Stimulated activated effector memory CD8-positive, alpha-beta T cell treated with anti-CD3 and anti-CD28 coated beads, Interleukin-12 subunit alpha, Interleukin-12 subunit beta, amount 100 ng/mL, for 72 hours (primary cell): Measurements from ENCODE around the gene VSTM4.

Source experiments
- ATAC-seq: fragments of 150-1000 bp; cut with Tn5 transposase; 2 replicates; pipeline ENCODE4 v1.10.0; 2021
- DNase-seq, 2 donors: peaks; one replicate each; pipeline ENCODE4 v3.0.0; 2021 to 2022; ENCODE audit warnings: low spot score in 2 of 2
- H3K27ac Mint-ChIP-seq: one replicate; pipeline ENCODE4 v1.8.0; 2022; ENCODE audit warnings: mild to moderate bottlenecking, mixed read lengths
- H3K36me3 Mint-ChIP-seq: one replicate; pipeline ENCODE4 v1.8.0; 2022; ENCODE audit warnings: mild to moderate bottlenecking, mixed read lengths
- H3K4me1 Mint-ChIP-seq: one replicate; pipeline ENCODE4 v1.8.0; 2022; ENCODE audit warnings: mixed read lengths
- H3K4me3 Mint-ChIP-seq: one replicate; pipeline ENCODE4 v1.8.0; 2022; ENCODE audit warnings: mild to moderate bottlenecking, mixed read lengths
- H3K9me3 Mint-ChIP-seq: one replicate; pipeline ENCODE4 v1.8.0; 2022; ENCODE audit warnings: mixed read lengths

Gene VSTM4

DNA sequence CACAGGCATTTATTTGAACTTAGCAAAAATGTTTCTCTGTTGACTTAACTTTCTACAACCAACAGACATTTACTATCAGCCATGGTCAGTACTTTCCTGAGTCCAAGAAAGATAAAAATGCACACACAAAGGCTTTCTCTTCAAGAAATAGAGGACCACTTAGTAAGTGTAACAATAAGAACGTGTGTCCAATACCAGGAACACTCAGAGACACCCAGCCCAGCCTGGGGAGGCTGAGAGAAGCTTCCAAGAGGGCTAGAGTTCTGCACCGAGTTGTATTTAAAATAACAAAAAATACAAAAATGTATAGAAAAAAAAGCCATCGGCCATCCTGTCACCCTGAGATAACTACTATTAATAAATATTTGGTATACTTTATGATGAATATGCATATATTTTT lies 35.8 kb downstream of the VSTM4 start:
- Mint-ChIP-seq H3K9me3 (no peaks in the 10 kb centered on the region), H3K36me3 (no peaks in the 10 kb centered on the region), H3K27ac (peak overlapping the region; percentile 81), H3K4me3 (no peak overlapping the region), H3K4me1 (peaks cover 37% of the 10 kb centered on the region)
- peak in 1 of 2 donors; percentile 43 for DNase-seq
- ATAC-seq: no peak

DNA sequence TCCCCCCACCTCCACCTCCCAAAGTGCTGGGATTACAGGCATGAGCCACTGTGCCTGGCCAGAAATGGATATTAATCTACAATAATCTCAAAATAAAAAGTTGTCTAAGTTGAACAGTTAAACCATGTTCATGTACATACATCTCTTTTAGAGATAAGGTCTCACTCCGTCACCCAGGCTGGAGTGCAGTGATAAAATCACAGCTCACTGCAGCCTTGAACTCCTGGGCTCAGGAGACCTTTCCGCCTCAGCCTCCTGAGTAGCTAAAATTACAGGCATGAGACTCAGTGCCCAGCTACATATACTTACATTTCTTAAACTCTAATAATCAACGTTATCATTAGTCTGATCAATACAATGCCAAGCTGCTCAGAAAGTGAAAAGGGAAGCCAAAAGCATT lies 36.2 kb downstream of the VSTM4 start:
- DNase-seq (no peak), ATAC-seq (no peak)
- H3K4me3 Mint-ChIP-seq: no peak overlapping the region
- no peaks in the 10 kb centered on the region for H3K36me3 Mint-ChIP-seq
- no peaks in the 10 kb centered on the region for H3K9me3 Mint-ChIP-seq
- peaks cover 37% of the 10 kb centered on the region for H3K4me1 Mint-ChIP-seq
- H3K27ac Mint-ChIP-seq: no peak overlapping the region

DNA sequence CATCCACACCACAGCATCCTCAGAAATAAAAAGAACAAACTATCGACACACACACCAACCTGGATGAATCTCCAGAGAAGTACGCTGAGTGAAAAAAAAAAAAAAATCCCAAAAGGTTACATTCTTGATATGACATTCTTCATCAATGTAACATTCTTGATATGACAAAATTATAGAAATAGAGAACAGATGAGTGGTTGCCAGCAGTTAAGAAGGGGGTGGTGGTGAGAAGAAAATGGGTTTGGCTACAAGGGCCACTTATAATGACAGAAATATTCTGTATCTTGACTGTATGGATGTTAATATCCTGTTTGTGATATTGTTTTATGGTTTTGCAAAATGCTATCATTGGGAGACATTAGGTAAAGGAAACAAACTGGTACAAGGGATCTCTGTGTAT lies 36.9 kb downstream of the VSTM4 start:
- no peaks in the 10 kb centered on the region for H3K36me3 Mint-ChIP-seq

DNA sequence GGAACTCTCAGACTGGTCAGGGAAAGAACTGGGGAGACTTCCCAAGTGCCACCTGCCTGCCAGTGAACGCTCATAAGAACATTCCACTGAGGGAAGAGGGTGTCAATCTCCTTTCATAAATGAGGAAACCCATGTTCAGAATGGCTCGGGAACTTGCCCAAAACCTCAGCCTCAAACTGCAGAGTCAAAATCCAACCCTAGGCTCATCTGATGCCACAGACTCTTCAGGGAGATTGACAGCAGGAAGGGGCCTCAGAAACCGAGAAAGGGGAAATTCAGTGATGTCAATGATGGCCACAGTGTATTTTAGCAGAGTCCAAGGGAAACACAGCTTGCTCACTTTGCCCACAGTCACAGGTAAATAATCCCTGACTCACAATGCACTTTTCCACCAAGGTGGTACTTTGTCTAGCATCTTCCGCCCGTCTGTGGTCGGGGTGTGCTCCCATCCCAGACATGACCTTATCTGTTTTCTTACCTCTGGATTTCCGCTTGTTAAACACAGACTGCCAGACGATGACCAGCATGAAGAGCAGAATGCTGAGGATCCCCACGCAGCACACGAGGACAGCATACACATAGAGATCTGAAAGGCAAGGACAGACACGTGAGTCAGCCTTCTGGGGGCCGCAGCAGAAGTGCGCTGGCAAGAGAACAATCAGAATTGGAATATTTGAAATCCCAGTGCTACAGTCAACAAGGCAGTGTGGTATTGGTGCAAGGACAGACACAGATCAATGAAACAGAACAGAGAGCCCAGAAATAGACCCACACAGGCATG lies 38.4 kb downstream of the VSTM4 start:
- Mint-ChIP-seq H3K4me3 (peak overlapping the region; percentile 30), H3K4me1 (peaks cover 43% of the 10 kb centered on the region), H3K27ac (peak overlapping the region; percentile 80), H3K36me3 (no peaks in the 10 kb centered on the region), H3K9me3 (no peaks in the 10 kb centered on the region)
- ATAC-seq (peak; percentile 80), DNase-seq (peak in 1 of 2 donors; percentile 57)

More for the DNA sequence above, 36.9 kb downstream of the VSTM4 start:
- Mint-ChIP-seq H3K9me3 (no peaks in the 10 kb centered on the region), H3K4me1 (peaks cover 37% of the 10 kb centered on the region), H3K27ac (no peak overlapping the region), H3K4me3 (no peak overlapping the region)
- ATAC-seq: peak; percentile 71
- DNase-seq: no peak

DNA sequence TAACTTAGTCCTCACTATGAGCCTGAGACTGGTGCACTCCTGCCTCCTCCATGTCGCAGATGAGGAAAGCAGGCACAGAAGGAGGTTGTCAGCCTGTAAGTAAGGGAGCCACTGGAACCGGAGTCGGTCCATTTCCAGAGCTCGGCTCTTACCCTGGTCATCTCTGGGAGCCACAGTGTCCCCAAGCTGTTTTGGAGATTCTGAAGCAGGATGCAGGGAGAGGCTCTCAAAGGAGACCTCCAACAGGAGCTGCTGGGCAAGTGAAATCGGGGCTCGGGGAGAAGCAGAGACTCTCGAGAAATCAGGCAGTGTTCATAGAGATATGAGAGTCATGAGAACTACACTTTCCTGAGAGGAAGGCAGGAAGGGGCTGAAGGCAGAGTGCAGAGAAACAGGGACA lies 39.0 kb downstream of the VSTM4 start:
- DNase-seq (no peak), ATAC-seq (no peak)
- Mint-ChIP-seq H3K9me3 (no peaks in the 10 kb centered on the region), H3K4me3 (peak overlapping the region; percentile 30), H3K4me1 (peaks cover 43% of the 10 kb centered on the region), H3K27ac (peak overlapping the region; percentile 32), H3K36me3 (no peaks in the 10 kb centered on the region)

DNA sequence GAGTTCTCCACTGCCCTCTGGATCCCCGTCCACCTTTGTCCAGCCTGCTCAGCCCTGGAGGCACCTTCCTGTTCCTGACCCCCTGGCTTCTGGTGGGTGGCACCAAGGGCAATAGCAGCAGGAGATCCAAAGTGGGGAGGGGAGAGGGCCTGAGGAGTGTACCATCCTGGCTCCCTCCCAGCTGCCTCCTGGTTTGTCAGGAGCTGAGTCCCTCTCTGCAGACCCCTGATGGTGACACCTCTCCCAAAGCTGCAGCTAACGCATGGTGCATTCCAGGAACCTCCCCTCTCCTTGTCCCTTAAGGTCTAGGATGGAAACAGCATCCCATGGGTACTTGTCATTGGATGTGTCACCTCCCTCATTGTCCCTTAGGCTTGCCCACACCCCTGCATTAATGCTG lies 39.6 kb downstream of the VSTM4 start:
- H3K4me3 Mint-ChIP-seq: no peak overlapping the region

DNA sequence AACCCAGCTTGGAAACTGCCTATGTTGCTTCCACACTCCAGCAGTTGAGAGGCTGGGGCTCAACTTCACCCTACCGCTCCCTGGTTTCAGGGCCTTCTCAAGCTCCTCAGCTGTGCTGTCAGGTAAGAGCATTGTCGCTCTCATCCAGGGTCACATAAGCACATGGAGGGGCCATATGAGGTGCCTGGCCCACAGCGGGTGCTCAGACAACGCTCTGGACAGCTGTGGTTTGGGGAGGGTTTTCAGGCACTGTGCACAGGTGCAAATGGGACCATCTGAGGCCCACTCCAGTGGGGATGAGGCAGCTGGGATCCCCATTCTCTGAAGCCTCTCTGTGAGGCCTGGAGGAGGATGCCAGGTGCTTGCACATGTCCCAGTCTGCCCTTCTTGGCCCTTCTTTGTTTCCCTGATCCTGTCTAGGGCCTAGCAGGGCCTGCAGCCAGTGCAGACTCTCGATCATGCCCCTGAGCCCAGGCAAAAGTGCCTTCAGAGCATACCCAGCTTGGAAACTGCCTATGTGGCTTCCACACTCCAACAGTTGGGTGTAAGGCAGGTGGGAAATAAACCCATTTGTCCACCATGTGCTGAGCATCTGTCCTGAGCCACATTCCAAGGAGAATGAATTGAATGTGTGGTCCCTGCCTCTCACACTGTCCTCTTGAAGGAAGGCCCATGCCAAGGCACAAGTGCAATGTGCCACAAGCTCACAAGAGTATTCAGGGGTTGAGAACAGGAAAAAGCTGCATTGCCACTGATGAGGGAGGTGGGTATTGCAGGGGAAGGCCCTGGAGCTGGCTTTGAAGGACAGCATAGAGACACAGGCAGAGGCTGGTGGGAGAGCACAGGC lies 40.3 kb downstream of the VSTM4 start:
- Mint-ChIP-seq H3K4me3 (no peak overlapping the region), H3K4me1 (peaks cover 36% of the 10 kb centered on the region), H3K27ac (no peak overlapping the region), H3K36me3 (no peaks in the 10 kb centered on the region), H3K9me3 (no peaks in the 10 kb centered on the region)
- DNase-seq (peak in 1 of 2 donors; percentile 46), ATAC-seq (no peak)

More for the DNA sequence above, 39.6 kb downstream of the VSTM4 start:
- Mint-ChIP-seq H3K36me3 (no peaks in the 10 kb centered on the region), H3K9me3 (no peaks in the 10 kb centered on the region), H3K4me1 (peaks cover 42% of the 10 kb centered on the region), H3K27ac (no peak overlapping the region)
- no peak for DNase-seq
- no peak for ATAC-seq

DNA sequence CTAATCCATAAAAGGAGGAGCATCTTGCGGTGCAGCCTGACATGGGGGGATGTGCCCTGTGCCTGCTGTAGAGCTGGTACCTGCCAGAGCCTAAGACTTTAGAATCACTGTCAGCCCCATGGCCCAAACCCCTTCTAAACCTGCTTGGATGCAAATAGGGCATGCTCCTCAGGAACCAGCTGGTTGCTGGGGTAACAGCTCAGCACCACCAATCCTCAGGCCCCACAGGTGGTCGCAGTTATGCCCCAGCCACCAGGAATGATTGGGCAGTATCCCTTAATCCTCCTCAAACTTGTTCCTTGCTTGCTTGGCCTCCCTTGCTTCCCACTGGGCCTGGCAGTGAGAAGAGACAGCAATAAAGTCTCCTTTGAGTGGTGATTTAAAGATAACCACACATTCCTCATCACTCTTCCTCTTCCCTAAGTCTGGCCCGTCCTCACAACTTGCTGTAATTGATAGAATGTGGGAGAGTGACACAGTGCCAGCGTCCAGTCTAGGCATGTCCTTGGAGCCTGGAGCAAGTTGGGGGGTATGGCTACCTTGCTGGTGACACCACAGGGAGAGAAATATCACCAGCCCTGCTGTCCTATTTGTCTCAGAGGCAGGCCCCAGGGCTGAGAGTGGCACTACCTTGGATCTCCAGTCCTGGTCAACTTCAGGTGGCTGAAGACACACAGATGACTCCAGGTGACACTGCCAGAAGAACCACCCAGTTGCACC lies 43.0 kb downstream of the VSTM4 start:
- H3K9me3 Mint-ChIP-seq: no peaks in the 10 kb centered on the region
- no peaks in the 10 kb centered on the region for H3K36me3 Mint-ChIP-seq
- ATAC-seq: no peak
- no peak overlapping the region for H3K4me3 Mint-ChIP-seq
- peak overlapping the region; percentile 20 for H3K27ac Mint-ChIP-seq
- peak in 1 of 2 donors; percentile 42 for DNase-seq
- H3K4me1 Mint-ChIP-seq: peaks cover 21% of the 10 kb centered on the region

DNA sequence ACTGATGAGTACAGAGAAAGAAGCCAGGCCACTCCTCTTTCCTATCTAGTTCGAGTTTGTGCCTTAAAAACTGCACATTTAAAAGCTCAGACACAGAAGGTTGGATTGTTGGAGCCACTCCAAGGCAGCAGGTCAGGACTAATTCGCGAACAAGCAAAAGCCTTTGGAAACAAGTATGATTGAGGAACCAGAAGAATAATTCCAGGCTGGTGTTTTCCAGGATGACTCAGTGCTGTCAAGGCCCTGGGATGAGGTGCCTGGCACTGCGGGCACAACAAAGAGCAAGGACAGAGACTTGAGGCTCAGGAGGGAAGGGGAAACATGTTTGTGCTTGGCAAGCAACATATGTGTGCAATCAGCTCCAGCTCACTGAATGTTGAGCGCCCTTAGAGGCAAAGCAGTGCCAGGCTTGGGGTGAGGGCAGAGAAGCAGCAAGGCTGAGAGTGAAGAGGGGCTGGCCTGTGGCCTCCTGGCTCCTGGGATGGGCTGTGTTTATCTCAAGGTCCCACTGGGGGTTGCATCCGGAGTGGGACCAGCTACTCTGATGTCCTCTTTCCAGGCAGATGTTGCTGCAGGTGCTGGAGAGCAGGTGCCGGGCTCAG lies 44.1 kb downstream of the VSTM4 start:
- peaks cover 10% of the 10 kb centered on the region for H3K4me1 Mint-ChIP-seq
- H3K36me3 Mint-ChIP-seq: no peaks in the 10 kb centered on the region
- DNase-seq: peak in 1 of 2 donors; percentile 44
- no peak for ATAC-seq
- peak overlapping the region; percentile 60 for H3K27ac Mint-ChIP-seq
- no peaks in the 10 kb centered on the region for H3K9me3 Mint-ChIP-seq
- no peak overlapping the region for H3K4me3 Mint-ChIP-seq

DNA sequence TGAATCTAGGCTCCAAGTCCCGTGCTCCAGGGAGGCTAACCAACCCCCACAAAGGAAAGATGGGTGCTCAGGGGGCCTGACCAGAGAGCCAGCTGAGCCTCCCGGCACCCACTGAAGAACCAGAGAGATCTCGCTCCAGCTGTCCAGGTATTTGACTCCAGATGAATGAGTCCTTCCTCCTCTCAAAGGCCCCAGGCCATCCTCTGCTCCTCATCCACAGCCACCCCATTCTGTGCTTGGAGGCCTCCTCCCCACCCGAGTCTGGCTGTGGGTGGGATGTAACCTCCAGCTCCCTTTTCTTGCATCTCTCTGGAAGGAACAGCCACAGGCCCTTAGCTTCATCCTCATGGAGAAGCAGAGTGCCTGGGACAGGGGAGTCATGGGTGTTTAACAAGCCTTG lies 44.6 kb downstream of the VSTM4 start:
- no peak for ATAC-seq
- H3K9me3 Mint-ChIP-seq: no peaks in the 10 kb centered on the region
- DNase-seq: peak in 1 of 2 donors; percentile 32
- H3K4me1 Mint-ChIP-seq: peaks cover 6% of the 10 kb centered on the region
- H3K36me3 Mint-ChIP-seq: no peaks in the 10 kb centered on the region
- peak overlapping the region; percentile 60 for H3K27ac Mint-ChIP-seq
- no peak overlapping the region for H3K4me3 Mint-ChIP-seq

DNA sequence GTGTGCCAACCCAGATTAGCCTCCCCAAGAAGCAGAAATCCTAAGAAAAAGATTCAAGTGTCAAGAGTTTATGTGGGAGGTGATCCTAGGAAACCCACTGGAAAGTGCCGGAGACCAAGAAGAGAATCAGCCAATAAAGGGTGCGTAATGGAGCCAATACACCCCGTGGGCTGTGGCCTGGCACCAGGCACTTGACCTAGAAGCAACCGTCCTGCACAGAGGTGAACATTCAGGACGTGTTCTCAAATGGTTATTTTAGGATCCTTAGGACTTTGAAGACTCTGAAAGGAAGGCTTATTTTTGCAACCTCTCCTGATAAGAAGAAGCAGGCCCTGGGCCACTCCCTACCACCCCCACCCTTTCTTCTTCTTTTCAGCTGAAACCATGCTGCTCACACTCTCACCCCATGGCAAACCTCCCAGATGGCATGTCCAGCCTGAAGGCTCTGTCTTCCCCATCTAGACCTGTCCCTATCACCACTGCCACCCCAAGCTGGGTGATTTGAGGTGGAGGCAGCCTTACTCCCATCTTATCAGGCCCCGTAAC lies 46.6 kb downstream of the VSTM4 start:
- H3K9me3 Mint-ChIP-seq: no peaks in the 10 kb centered on the region
- DNase-seq (peak in 1 of 2 donors; percentile 22), ATAC-seq (no peak)
- H3K27ac Mint-ChIP-seq: no peak overlapping the region
- H3K4me3 Mint-ChIP-seq: no peak overlapping the region
- H3K36me3 Mint-ChIP-seq: no peaks in the 10 kb centered on the region
- H3K4me1 Mint-ChIP-seq: peaks cover 6% of the 10 kb centered on the region

DNA sequence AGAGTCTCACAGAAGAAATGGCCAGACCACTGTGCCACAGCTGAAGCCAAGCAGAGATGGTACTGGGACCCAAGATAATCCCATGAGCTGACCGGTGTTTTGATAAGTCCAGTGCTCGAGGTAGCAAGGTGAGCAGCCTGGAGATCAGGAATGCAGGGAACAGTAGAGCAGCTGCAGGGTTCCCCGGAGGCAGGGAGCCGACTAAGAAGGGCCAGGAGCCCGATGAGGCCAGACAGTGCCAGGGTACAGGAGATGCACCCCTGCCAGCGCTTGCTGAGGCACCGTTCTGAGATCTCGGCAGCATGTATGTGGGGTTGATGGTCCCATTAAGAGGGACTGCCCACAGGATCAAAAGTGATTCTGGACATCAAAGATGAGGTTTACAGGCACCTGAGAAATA lies 47.1 kb downstream of the VSTM4 start:
- H3K27ac Mint-ChIP-seq: no peak overlapping the region
- H3K4me3 Mint-ChIP-seq: no peak overlapping the region
- DNase-seq: peak in 1 of 2 donors; percentile 10
- H3K9me3 Mint-ChIP-seq: no peaks in the 10 kb centered on the region
- peaks cover 6% of the 10 kb centered on the region for H3K4me1 Mint-ChIP-seq
- H3K36me3 Mint-ChIP-seq: no peaks in the 10 kb centered on the region
- ATAC-seq: no peak

DNA sequence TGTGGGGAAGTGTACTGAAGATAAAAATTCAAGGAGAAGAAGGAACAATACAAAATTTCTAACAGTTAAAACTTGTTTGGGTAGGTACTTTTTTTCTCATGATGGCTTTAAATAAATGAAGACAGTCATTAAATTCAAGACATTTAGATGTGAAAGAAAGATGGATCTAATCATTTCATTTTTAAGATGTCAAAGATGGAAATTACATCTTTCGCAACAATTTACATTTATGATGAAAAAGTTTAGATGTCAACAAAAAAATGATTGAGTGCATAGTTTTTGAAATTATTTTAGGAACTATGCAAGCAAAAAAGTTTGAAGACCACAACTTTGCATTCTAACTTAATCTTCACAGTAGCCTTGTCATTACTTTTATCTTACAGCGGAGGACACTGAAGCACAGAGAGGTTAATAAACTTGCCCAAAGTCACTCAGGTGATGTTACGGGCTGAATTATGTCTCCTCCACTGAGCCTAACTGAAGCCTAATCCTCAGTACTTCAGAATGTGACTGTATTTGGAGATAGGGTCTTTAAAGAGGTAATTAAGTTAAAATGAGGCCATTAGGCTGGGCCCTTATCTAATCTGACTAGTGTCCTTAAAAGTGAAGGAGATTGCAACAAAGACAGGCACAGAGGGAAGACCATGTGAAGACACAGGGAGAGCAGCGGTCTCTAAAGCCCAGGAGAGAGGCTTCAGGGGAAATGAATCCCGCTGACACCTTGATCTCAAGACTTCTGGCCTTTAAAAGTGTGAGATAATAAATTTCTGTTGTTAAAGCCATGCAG lies 48.2 kb downstream of the VSTM4 start:
- ATAC-seq (no peak), DNase-seq (no peak)
- Mint-ChIP-seq H3K4me3 (no peak overlapping the region), H3K4me1 (no peaks in the 10 kb centered on the region), H3K9me3 (peaks cover 7% of the 10 kb centered on the region), H3K36me3 (no peaks in the 10 kb centered on the region), H3K27ac (no peak overlapping the region)

DNA sequence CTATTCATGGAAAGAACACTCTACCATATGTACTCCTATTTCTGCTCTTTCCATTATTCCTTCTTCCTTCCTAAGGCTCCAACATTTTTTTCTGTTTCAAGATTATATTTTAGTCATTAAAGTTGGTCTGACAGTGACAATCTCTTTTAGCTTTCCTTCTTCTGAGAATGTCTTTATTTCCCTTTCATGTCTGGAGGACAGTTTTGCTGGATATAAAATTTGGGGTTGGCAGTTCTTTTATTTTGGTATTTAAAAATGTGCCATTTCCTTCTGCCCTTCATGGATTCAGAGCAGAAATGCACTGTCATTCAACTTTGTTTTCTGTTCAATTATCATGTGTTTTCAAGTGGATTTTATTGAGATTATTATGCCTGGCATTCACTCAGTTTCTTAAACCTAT lies 53.1 kb downstream of the VSTM4 start:
- no peaks in the 10 kb centered on the region for H3K4me1 Mint-ChIP-seq
- no peak for ATAC-seq
- H3K27ac Mint-ChIP-seq: no peak overlapping the region
- H3K4me3 Mint-ChIP-seq: no peak overlapping the region
- no peak for DNase-seq
- no peaks in the 10 kb centered on the region for H3K36me3 Mint-ChIP-seq
- H3K9me3 Mint-ChIP-seq: peaks cover 15% of the 10 kb centered on the region
